GM21528 (cell line): ENCODE data around the gene MYO18A.

Experiments used
- ATAC-seq: cut with Tn5 transposase; IDR thresholded peaks from one replicate; pipeline ENCODE4 v1.9.1; 2021; ENCODE audit warnings: mild to moderate bottlenecking, moderate library complexity; ENCODE audit not compliant: unreplicated experiment, low FRiP score

MYO18A gene

DNA sequence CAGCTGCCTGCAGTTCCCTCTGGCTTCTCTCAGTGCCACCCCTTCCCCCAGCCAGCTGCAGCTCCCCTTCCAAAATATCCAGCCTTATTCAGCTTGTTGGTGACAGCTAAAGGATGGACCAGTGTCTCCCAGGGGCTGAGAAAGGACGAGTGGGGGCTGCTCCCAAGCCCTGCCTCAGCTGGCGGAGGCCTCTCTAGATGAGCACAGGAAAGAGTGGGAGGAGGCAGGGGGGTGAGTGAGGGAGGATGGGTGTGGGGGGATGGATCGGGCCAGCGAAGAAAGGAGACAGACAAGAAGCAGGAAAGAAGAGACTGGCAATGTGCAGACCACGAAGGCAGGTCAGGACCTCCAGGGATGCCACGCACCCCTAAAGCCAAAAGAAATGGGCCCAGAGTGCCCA is 119.7 kb downstream of the MYO18A start:
- no peak for ATAC-seq

DNA sequence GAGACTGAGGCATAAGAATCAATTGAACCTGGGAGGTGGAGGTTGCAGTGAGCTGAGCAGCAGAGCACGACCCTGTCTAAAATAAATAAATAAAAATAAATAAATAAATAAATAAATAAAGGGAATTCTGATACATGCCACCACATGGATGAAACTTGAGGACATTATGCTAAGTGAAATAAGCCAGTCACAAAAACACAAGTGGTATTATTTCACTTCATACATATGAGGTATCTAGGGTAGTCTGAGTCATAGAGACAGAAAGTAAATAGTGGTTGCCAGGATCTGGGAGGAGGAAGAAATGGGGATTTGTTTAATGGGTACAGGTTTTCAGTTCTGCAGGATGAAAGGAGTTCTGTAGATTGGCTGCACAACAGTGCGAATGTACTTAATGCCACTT is 120.9 kb downstream of the MYO18A start:
- ATAC-seq: no peak

GRCh38 chr17:29058391-29058790 is 121.8 kb downstream of the MYO18A start:
- no peak for ATAC-seq

DNA sequence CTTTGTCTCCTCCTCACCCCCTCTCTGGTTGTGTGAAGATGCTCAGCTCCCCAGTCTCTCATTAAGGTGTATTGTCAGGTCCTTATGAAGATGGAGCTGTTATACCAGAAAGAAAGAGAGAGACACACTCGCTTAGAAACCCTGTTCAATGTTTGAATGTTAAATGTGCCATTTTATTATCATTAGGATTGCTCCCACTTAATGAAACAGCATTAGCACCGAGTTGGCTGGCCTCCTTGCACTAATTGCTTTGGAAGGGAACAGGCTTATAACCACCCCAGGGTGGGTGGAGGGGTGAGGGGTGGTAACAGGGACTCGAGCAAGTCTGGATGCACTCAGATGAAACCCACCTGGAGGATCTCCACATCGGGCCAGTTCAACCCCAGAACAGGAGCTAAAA is 122.8 kb downstream of the MYO18A start:
- no peak for ATAC-seq

GRCh38 chr17:29054835-29055234 is 125.4 kb downstream of the MYO18A start:
- ATAC-seq: no peak

GRCh38 chr17:29051731-29052130 is 128.5 kb downstream of the MYO18A start:
- ATAC-seq: no peak

GRCh38 chr17:29051194-29051593 is 129.0 kb downstream of the MYO18A start:
- no peak for ATAC-seq

DNA sequence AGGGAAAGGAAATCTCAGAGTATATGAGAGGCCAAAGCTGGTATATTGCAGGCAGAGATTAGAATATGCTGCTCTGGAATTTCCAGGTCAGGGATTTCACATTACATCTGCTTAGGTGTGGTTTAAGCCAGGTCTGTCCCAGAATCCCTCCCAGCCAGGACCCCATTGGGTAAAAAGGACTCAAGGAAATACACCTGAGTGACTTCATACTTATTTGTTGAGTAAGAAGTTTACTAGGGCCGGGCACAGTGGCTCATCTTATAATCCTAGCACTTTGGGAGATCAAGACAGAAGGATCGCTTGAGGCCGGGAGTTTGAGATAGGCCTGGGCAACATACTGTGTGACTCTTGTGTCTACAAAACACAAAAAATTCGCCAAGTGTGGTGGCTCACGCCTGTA is 130.0 kb downstream of the MYO18A start:
- no peak for ATAC-seq

GRCh38 chr17:29049541-29050145 is 130.6 kb downstream of the MYO18A start:
- ATAC-seq: no peak

GRCh38 chr17:29048440-29049368 is 131.5 kb downstream of the MYO18A start:
- no peak for ATAC-seq

DNA sequence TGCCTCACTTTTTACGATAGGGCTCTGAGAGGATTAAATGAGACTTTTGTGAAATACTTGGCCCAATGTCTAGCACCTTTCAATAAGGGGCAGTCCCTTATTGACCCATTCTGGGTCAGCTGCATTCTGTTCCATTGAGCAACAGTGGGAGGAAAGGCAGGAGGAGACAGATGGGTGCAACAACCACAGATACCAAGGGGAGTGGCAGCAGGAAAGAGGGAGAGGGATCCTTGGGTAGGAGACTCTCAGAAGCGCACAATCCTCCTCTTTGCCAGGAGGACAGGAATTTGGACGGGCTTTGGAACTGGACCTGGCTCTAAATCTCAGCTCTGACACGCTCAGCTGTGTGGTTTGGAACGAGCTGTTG is 133.7 kb downstream of the MYO18A start:
- no peak for ATAC-seq

GRCh38 chr17:29045734-29046472 is 134.3 kb downstream of the MYO18A start:
- ATAC-seq: no peak

GRCh38 chr17:29045026-29045425 is 135.2 kb downstream of the MYO18A start:
- no peak for ATAC-seq

- no peak for ATAC-seq
These were observed 136.6 kb downstream of the MYO18A start for GRCh38 chr17:29043539-29044145.

DNA sequence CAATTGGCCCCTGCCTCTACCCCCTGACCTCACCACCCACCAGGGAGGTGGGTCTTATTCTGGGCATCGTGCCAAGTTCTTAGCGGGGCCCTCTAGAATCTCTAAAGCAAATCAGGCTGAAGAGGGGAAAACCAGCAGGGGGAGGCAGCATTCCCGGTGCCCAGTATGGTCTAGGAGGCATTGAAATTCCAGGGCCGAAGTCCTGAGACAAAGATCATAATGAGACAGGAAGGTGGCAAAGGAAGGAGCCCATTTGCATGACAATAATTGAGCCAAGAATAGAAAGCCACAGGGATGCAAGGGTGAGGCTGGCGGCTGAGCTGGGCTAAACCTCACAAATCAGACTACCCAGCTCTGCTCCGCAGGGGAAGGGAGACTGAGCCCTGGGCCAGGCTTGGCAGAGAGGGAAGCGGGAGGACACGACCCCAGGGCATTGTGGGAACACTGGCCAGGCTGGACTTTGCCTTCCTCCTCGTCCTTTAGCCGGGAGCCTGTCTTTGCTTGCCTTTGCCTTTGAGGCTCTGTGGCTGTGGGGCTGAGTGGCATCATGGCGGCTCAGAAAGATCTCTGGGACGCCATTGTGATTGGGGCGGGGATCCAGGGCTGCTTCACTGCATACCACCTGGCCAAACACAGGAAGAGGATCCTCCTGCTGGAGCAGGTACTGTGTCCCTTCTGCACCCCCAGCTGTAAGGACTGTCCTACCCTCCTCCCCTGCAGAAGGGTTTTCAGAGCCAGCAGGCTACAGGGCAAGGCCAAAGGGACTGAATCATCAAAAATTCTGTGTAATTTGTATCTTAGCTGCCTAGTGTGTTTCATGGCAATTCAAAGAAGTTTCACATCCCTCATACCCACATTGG is 137.3 kb downstream of the MYO18A start, which contains the start of gene PIPOX:
TSS of gene PIPOX (plus strand) at position 463 of the 860 bp plus-strand sequence. CDS start at position 548, 85 bp downstream.
- ATAC-seq: no peak

DNA sequence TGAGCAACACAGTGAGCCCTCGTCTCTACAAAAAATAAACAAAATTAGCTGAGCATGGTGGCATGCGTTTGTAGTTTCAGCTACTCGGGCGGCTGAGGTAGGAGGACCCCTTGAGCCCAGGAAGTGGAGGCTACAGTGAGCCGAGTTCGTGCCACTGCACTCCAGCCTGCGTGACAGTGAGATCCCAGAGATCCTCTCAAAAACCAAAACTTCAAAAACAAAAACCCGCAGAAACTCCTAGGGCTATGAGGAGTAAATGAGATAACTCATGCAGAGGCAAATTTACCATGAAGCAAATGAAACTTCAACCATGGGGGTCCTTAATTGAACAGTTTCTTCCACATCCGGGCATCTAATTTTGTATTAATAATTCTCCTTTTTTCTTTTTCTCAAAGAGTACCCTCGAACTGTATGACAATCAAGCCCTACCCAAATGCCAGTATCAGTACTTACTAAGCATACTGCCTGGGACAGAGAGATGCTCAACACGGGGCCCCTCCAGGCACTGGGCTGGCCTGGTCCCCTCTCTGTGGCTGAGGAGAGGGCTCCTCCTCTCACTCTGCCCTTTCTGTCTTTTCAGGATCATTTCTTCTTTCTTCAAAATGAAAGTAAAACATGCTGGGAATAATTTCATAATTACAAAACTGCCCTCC is 138.0 kb downstream of the MYO18A start:
- no peak for ATAC-seq

- no peak for ATAC-seq
These were observed 138.6 kb downstream of the MYO18A start for GRCh38 chr17:29041571-29041970.

DNA sequence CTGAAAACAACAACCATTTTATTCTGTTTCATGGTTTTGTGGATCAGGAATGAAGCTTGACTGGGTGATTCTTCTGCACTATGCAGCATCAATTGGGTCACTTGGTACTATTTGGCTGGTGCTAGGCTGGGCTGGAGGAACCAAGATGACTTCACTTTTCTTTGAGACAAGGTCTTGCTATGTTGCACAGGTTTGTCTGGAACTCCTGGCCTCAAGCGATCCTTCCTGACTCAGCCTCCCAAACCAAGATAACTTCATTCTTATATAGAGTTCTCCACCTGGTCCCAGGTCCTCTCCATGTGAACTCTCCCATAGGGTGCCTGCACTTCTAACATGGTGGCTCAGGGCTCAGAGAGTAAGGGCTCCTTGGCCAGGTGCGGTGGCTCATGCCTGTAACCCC is 139.1 kb downstream of the MYO18A start:
- ATAC-seq: no peak
